GM12878 (cell line): ENCODE measurements around the gene FEM1B. TPM values are rescaled to one million over a fixed set of nuclear protein-coding genes. Genes with fewer than 3 reads are reported as not detected.

Source experiments
- ATAC-seq: fragments of 200-7000 bp; cut with Tn5 transposase; 3 replicates; pipeline ENCODE4 v1.9.1; 2020; ENCODE audit warnings: mild to moderate bottlenecking, moderate library complexity
- BruUV-seq: library from RNA; stranded (reverse); fragments of 400-500 nt; replicated peaks from 2 replicates; lab custom pipeline; 2021; lab: Mats Ljungman, UMichigan
- CTCF ChIA-PET: fragments of 300-600 bp; sonication (Branson Sonifier 250); formaldehyde crosslinking; extraction: SDS; loops from one replicate; lab custom pipeline; 2021; ENCODE audit warnings: inconsistent platforms; lab: Yijun Ruan, JAX
- POLR2A ChIA-PET: fragments of 350-600 bp; formaldehyde crosslinking; extraction: SDS; loops from one replicate; lab custom pipeline; 2021; ENCODE audit warnings: inconsistent platforms; lab: Charles Lee
- RAD21 ChIA-PET: fragments of 300-600 bp; sonication (Branson Sonifier 250); formaldehyde crosslinking; loops from one replicate; lab custom pipeline; 2023; ENCODE audit warnings: antibody characterized with exemption; ENCODE audit not compliant: unreplicated experiment; lab: Charles Lee
- SMC1A ChIA-PET: fragments of 300-600 bp; sonication (Branson Sonifier 250); formaldehyde crosslinking; loops from one replicate; lab custom pipeline; 2023; ENCODE audit not compliant: unreplicated experiment, uncharacterized antibody; lab: Charles Lee
- DNase-seq: peaks from one replicate; pipeline ENCODE4 v3.0.0-alpha.2; 2011; ENCODE audit warnings: low read depth, low spot score
- FAIRE-seq: peaks from 3 replicates; lab custom pipeline; 2011; peaks lifted over from hg19 to GRCh38; lab: Jason Lieb, UNC
- H2AFZ ChIP-seq: 2 replicates; pipeline ENCODE4 v1.6.0; 2011; ENCODE audit warnings: low read depth, low read length, control low read depth; ENCODE audit not compliant: control insufficient read depth
- H3K27ac ChIP-seq: 2 replicates; pipeline ENCODE4 v1.5.1; 2011; ENCODE audit warnings: control low read depth; ENCODE audit not compliant: control insufficient read depth, insufficient read depth
- H3K27me3 ChIP-seq, 2 experiments: replicated peaks in 1 of 2; 2 replicates each; pipeline versions ENCODE4 v1.6.0 to v1.6.1; 2011; ENCODE audit warnings: low read length in 1 of 2; ENCODE audit not compliant: control insufficient read depth in 2 of 2, insufficient read depth in 2 of 2
- H3K36me3 ChIP-seq, 2 experiments: 2 replicates each; pipeline ENCODE4 v1.5.1; 2011; ENCODE audit warnings: low read length in 1 of 2; ENCODE audit not compliant: control insufficient read depth in 2 of 2, insufficient read depth in 2 of 2
- H3K4me1 ChIP-seq: 2 replicates; pipeline ENCODE4 v1.6.1; 2011; ENCODE audit warnings: mild to moderate bottlenecking, low read length, moderate library complexity, mixed read lengths; ENCODE audit not compliant: control insufficient read depth, insufficient read depth
- H3K4me2 ChIP-seq: 2 replicates; pipeline ENCODE4 v1.6.0; 2011; ENCODE audit warnings: control low read depth; ENCODE audit not compliant: control insufficient read depth, insufficient read depth
- H3K4me3 ChIP-seq: fragments of 200-600 bp; sonication (generic); 2 replicates; pipeline ENCODE4 v1.5.1; 2016
- H3K79me2 ChIP-seq: 2 replicates; pipeline ENCODE4 v1.6.0; 2011; ENCODE audit warnings: low read length; ENCODE audit not compliant: control insufficient read depth, insufficient read depth
- H3K9ac ChIP-seq: 2 replicates; pipeline ENCODE4 v1.8.0; 2011; ENCODE audit warnings: low read length, control low read depth, mixed read lengths; ENCODE audit not compliant: control insufficient read depth, insufficient read depth
- H3K9me3 ChIP-seq: replicated peaks from 3 replicates; pipeline ENCODE4 v1.5.1; 2011; ENCODE audit warnings: mild to moderate bottlenecking, low read length; ENCODE audit not compliant: control insufficient read depth, insufficient read depth
- H4K20me1 ChIP-seq: 2 replicates; pipeline ENCODE4 v1.6.0; 2011; ENCODE audit not compliant: control insufficient read depth, insufficient read depth
- ATF7 ChIP-seq: fragments of 450-650 bp; IDR thresholded peaks from 2 replicates; pipeline ENCODE4 v1.6.1; 2016; ENCODE audit warnings: low read depth, mild to moderate bottlenecking
- CHD2 ChIP-seq: IDR thresholded peaks from 2 replicates; pipeline ENCODE4 v1.6.1; 2011; ENCODE audit warnings: low read depth, low read length, improper control_type of control experiment, borderline replicate concordance
- EED ChIP-seq: sonication (generic); IDR thresholded peaks from 2 replicates; pipeline ENCODE4 v1.6.1; 2016; ENCODE audit warnings: antibody characterized with exemption, low read depth
- MXI1 ChIP-seq: fragments of 150-350 bp; IDR thresholded peaks from 2 replicates; pipeline ENCODE4 v1.6.1; 2011; ENCODE audit warnings: low read depth, mild to moderate bottlenecking, inconsistent platforms, low read length, improper control_type of control experiment
- NR2C1 ChIP-seq: fragments of 450-650 bp; IDR thresholded peaks from 2 replicates; pipeline ENCODE4 v1.6.1; 2017; ENCODE audit warnings: antibody characterized with exemption, mild to moderate bottlenecking, moderate library complexity
- NR2C2 ChIP-seq: IDR thresholded peaks from 2 replicates; pipeline ENCODE4 v1.6.1; 2011; ENCODE audit warnings: borderline replicate concordance, low read depth; ENCODE audit not compliant: control insufficient read depth, insufficient read length
- RB1 ChIP-seq: fragments of 450-650 bp; formaldehyde crosslinking; IDR thresholded peaks from 2 replicates; pipeline ENCODE4 v1.6.1; 2017; ENCODE audit warnings: mild to moderate bottlenecking, borderline replicate concordance
- RCOR1 ChIP-seq: conservative IDR thresholded peaks from 2 replicates; pipeline ENCODE4 v1.6.1; 2012; ENCODE audit warnings: low read depth, low read length, improper control_type of control experiment
- WRNIP1 ChIP-seq: IDR thresholded peaks from 2 replicates; pipeline ENCODE4 v1.6.1; 2011; ENCODE audit warnings: low read depth, low read length, improper control_type of control experiment, borderline replicate concordance
- YY1 ChIP-seq: IDR thresholded peaks from 2 replicates; pipeline ENCODE4 v1.6.1; 2011; ENCODE audit warnings: low read depth, mild to moderate bottlenecking, low read length
- ZNF274 ChIP-seq: IDR thresholded peaks from one replicate; pipeline ENCODE4 v1.8.0; 2011; ENCODE audit not compliant: insufficient read length, insufficient read depth
- ZNF384 ChIP-seq: IDR thresholded peaks from 2 replicates; pipeline ENCODE4 v1.6.1; 2012; ENCODE audit warnings: low read depth, mild to moderate bottlenecking, low read length, improper control_type of control experiment, borderline replicate concordance
- ZNF622 ChIP-seq: fragments of 450-650 bp; IDR thresholded peaks from 2 replicates; pipeline ENCODE4 v1.6.1; 2017; ENCODE audit warnings: mild to moderate bottlenecking, inconsistent platforms
- ZSCAN29 ChIP-seq: fragments of 450-650 bp; IDR thresholded peaks from 2 replicates; pipeline ENCODE4 v1.6.1; 2017; ENCODE audit warnings: mild to moderate bottlenecking, moderate library complexity
- WGBS: methylation state at CpG from one replicate; pipeline ENCODE4 v1.1.6; 2016; ENCODE audit warnings: low lambda C conversion rate; ENCODE audit not compliant: insufficient replicate concordance, insufficient coverage; ENCODE audit errors: missing lambda C conversion rate; 5-methylcytosine and 5-hydroxymethylcytosine counted together
- in situ Hi-C: fragments of 300-500 bp; cut with MboI; formaldehyde crosslinking; loops from 9 replicates; pipeline ENCODE4 v1.14.3; 2018; ENCODE audit warnings: mixed read lengths
- intact Hi-C: fragments of 100-400 bp; cut with micrococcal nuclease; formaldehyde crosslinking; loops from one replicate; pipeline ENCODE4 v1.14.2; 2022; ENCODE audit not compliant: unreplicated experiment
- polyA plus RNA-seq, 11 experiments: library from polyadenylated mRNA; depleted of rRNA in 4 of 11; unstranded in 6 of 11; stranded (reverse) in 5 of 11; fragments of >200 nt; fragmentation: Nextera tagmentation in 4 of 11; fragmentation: Illumina TruSeq in 1 of 11; extraction: Ambion mirVana in 4 of 11; extraction: Trizol in 1 of 11; gene quantifications; 1 replicate in 1 of 11; 2 replicates in 10 of 11; pipeline versions ENCODE4 v1.2.1 to v1.2.3, GENCODE V29; 2011 to 2016; ENCODE audit warnings: inconsistent platforms in 2 of 11, missing spikeins in 2 of 11, low read depth in 1 of 11
- total RNA-seq, 4 experiments: library from RNA; depleted of rRNA in 3 of 4; stranded (reverse); fragments of >200 nt in 3 of 4; fragmentation: Illumina TruSeq in 1 of 4; extraction: Trizol in 1 of 4; gene quantifications; 2 replicates each; pipeline versions ENCODE4 v1.2.1 to v1.2.3, GENCODE V29; 2013 to 2021
- TF ChIP-seq, protein P1 (sequence below): IDR thresholded peaks from 2 replicates; pipeline ENCODE4 v1.6.1; 2011; ENCODE audit warnings: borderline replicate concordance, low read depth, mild to moderate bottlenecking, moderate library complexity, mixed read lengths, low read length; ENCODE audit not compliant: insufficient read depth; ENCODE audit errors: extremely low read length
- TF ChIP-seq, protein P2 (sequence below): fragments of 450-650 bp; formaldehyde crosslinking; IDR thresholded peaks from 2 replicates; pipeline ENCODE4 v1.4.0; 2020; ENCODE audit warnings: mild to moderate bottlenecking, moderate library complexity
- TF ChIP-seq, protein P3 (sequence below): fragments of 450-650 bp; formaldehyde crosslinking; IDR thresholded peaks from 2 replicates; pipeline ENCODE4 v1.5.0; 2022; ENCODE audit warnings: mild to moderate bottlenecking, missing genetic modification characterization

Gene FEM1B
- total and polyA plus RNA-seq, 10 of the 15 experiments (the other 5 are each of a cell fraction or from before 2014, with no cell fraction given), result 5.5 to 61.1 (median 18.2) TPM

DNA sequence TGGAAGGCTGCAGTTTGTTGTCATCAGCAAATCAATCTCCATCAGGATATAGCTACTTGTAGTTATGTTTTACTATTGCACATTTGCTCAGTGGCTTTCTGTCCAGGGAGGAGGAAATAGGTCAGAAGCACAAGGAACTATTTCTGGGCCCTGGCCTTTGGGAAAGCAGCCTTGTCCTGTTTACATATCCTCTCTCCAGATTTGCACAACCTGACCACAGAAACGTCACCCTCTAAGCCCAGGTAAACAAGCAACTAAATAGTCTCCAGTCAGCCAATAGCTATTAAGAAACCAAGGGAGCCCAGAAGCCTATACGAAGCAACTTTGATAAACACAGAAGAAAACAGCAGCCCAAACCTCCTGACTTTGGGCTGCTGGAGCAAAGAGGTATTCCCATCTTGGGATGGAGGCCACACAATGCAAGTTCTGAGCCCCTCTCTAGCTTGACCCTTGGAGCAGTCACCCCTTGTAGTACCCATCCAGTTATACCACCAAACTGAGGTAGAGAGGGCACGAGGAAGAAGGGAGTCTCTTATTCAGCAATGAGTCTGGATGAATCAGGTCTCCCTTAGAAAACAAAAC, 2.3 kb upstream of the FEM1B start:
- ChIA-PET CTCF (interaction anchor here (2.1 kb wide), 1 partner anchor 23 kb away, joined by 7 read pairs; no protein-coding TSS in a partner anchor), SMC1A (no interaction called here), RAD21 (interaction anchor here (1.0 kb wide), 1 partner anchor 31 kb away, joined by 3 read pairs; no protein-coding TSS in a partner anchor), POLR2A (no interaction called here)
- H3K36me3 ChIP-seq, result no peaks in the 10 kb centered on the region
- no peak overlapping the region for H2AFZ ChIP-seq
- H3K79me2 ChIP-seq, result peaks cover 27% of the 10 kb centered on the region
- no TSS peak for BruUV-seq
- intact Hi-C loops, result no loop called here
- TF ChIP-seq, protein P1, sequence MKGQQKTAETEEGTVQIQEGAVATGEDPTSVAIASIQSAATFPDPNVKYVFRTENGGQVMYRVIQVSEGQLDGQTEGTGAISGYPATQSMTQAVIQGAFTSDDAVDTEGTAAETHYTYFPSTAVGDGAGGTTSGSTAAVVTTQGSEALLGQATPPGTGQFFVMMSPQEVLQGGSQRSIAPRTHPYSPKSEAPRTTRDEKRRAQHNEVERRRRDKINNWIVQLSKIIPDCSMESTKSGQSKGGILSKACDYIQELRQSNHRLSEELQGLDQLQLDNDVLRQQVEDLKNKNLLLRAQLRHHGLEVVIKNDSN, result no peak
- TF ChIP-seq YY1 (no peak), ZSCAN29 (no peak), RCOR1 (no peak), RB1 (no peak), WRNIP1 (no peak), MXI1 (no peak), ATF7 (no peak), EED (no peak), ZNF384 (no peak), NR2C2 (no peak), ZNF622 (no peak), CHD2 (no peak), NR2C1 (no peak), ZNF274 (no peak)
- TF ChIP-seq, protein P2, sequence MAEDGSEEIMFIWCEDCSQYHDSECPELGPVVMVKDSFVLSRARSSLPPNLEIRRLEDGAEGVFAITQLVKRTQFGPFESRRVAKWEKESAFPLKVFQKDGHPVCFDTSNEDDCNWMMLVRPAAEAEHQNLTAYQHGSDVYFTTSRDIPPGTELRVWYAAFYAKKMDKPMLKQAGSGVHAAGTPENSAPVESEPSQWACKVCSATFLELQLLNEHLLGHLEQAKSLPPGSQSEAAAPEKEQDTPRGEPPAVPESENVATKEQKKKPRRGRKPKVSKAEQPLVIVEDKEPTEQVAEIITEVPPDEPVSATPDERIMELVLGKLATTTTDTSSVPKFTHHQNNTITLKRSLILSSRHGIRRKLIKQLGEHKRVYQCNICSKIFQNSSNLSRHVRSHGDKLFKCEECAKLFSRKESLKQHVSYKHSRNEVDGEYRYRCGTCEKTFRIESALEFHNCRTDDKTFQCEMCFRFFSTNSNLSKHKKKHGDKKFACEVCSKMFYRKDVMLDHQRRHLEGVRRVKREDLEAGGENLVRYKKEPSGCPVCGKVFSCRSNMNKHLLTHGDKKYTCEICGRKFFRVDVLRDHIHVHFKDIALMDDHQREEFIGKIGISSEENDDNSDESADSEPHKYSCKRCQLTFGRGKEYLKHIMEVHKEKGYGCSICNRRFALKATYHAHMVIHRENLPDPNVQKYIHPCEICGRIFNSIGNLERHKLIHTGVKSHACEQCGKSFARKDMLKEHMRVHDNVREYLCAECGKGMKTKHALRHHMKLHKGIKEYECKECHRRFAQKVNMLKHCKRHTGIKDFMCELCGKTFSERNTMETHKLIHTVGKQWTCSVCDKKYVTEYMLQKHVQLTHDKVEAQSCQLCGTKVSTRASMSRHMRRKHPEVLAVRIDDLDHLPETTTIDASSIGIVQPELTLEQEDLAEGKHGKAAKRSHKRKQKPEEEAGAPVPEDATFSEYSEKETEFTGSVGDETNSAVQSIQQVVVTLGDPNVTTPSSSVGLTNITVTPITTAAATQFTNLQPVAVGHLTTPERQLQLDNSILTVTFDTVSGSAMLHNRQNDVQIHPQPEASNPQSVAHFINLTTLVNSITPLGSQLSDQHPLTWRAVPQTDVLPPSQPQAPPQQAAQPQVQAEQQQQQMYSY, result no peak
- TF ChIP-seq, protein P3, sequence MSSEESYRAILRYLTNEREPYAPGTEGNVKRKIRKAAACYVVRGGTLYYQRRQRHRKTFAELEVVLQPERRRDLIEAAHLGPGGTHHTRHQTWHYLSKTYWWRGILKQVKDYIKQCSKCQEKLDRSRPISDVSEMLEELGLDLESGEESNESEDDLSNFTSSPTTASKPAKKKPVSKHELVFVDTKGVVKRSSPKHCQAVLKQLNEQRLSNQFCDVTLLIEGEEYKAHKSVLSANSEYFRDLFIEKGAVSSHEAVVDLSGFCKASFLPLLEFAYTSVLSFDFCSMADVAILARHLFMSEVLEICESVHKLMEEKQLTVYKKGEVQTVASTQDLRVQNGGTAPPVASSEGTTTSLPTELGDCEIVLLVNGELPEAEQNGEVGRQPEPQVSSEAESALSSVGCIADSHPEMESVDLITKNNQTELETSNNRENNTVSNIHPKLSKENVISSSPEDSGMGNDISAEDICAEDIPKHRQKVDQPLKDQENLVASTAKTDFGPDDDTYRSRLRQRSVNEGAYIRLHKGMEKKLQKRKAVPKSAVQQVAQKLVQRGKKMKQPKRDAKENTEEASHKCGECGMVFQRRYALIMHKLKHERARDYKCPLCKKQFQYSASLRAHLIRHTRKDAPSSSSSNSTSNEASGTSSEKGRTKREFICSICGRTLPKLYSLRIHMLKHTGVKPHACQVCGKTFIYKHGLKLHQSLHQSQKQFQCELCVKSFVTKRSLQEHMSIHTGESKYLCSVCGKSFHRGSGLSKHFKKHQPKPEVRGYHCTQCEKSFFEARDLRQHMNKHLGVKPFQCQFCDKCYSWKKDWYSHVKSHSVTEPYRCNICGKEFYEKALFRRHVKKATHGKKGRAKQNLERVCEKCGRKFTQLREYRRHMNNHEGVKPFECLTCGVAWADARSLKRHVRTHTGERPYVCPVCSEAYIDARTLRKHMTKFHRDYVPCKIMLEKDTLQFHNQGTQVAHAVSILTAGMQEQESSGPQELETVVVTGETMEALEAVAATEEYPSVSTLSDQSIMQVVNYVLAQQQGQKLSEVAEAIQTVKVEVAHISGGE (CRISPR knock-in tag), result no peak
- no peak overlapping the region for H3K27ac ChIP-seq
- no peak overlapping the region for H3K4me2 ChIP-seq
- H3K9me3 ChIP-seq, result no peaks in the 10 kb centered on the region
- H3K27me3 ChIP-seq, result no peaks in the 10 kb centered on the region
- H3K9ac ChIP-seq, result no peak overlapping the region
- no peak overlapping the region for H3K4me3 ChIP-seq
- in situ Hi-C loops, result no loop called here
- H3K4me1 ChIP-seq, result peaks cover 5% of the 10 kb centered on the region; the same call in 1 of the 2 replicates
- WGBS, result 32% methylated on average over 3 of the region's 3 CpGs
- H4K20me1 ChIP-seq, result no peaks in the 10 kb centered on the region
- ATAC-seq, result no peak
- no peak for FAIRE-seq
- no peak for DNase-seq
